ENCODE data around the gene POLR2H. TPM values are rescaled to one million over a fixed set of nuclear protein-coding genes. Genes with fewer than 3 reads are reported as not detected.

The POLR2H gene
- 62.1 TPM for total RNA-seq

DNA sequence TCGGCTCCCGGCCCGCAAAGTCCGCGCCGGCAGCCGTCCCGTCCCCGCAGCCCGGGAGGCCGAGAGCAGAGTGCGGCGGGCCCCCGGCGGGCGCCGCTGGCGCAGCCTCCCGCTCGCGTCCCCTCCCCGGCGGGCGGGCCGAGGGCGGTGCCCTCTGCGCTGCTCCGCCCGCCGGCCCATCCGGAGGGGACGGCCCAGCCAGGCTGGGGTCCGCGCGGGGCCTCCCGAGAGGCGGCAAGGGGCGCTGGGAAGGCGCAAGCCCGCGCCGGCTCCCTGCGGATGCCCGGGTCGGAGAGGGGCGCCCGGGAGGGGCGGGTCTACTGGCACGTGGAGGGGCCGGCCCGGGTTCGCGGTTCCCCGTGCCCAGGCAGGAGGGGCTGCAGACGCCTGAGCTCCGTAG, at the start of gene POLR2H, which contains the start of gene CLCN2:
Gene POLR2H (plus strand): TSS at position 179 of the 400 bp plus-strand sequence. CDS start 1,783 bp downstream, outside the sequence.
Gene CLCN2 (minus strand): TSS at position 74 of the 400 bp plus-strand sequence. CDS start 126 bp downstream, outside the sequence.

DNA sequence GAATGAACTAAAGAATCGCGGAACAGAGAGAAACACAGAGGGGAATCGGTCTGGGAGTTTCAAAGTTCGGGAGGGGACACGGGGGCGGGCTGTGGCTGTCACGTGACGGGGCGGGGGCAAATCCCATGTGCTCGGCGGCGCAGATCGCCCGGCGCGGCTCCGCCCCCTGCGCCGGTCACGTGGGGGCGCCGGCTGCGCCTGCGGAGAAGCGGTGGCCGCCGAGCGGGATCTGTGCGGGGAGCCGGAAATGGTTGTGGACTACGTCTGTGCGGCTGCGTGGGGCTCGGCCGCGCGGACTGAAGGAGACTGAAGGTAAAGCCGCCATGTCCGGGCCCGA, 47.2 kb upstream of the POLR2H start, which contains the start of gene EIF4G1:
Gene EIF4G1 (plus strand): TSS at position 244 of the 337 bp plus-strand sequence. CDS start 1,191 bp downstream, outside the sequence.

DNA sequence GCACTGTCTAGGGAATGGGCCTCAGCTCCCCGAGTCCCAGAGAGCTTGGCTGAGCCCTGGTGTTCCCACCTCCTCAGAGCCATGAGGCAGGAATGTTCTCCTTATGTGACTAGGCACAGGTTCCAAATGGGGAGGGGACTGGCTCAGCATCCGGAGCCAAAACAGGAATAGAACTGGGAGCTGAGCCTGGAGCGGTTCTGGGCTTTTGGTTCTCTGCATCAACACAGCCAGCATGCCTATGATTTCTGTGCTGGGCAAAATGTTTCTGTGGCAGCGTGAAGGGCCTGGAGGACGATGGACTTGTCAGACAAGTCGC, 24.2 kb upstream of the POLR2H start, which contains the start of gene FAM131A:
Gene FAM131A (plus strand): TSS at position 202 of the 316 bp plus-strand sequence. CDS start 31 bp downstream, at position 233.

GRCh38 chr3:184377882-184378445, 16.5 kb downstream of the POLR2H start, which contains the start of gene THPO:
THPO (minus strand) TSS chr3:184378207; CDS start chr3:184376259, 1,948 bp downstream.

GRCh38 chr3:184379358-184380184, 18.1 kb downstream of the POLR2H start, which contains the start of gene CHRD:
CHRD (plus strand) TSS chr3:184380054; CDS start chr3:184380319, 265 bp downstream.

Other genes starting within 250 kb of the POLR2H start
- 44.0 TPM for gene EIF2B5, start 226.4 kb upstream of the POLR2H start, total RNA-seq
- gene DVL3, start 206.3 kb upstream of the POLR2H start, total RNA-seq: 66.6 TPM
- 273 TPM for gene AP2M1, start 186.9 kb upstream of the POLR2H start, total RNA-seq
- 60.0 TPM for gene ABCF3, start 175.5 kb upstream of the POLR2H start, total RNA-seq
- gene VWA5B2, start 132.1 kb upstream of the POLR2H start, total RNA-seq: 1.2 TPM
- 27.2 TPM for gene ALG3, start 112.7 kb upstream of the POLR2H start, total RNA-seq
- gene EEF1AKMT4, start 112.0 kb upstream of the POLR2H start, total RNA-seq: not detected
- 1.1 TPM for gene CAMK2N2, start 100.2 kb upstream of the POLR2H start, total RNA-seq
- gene ECE2, start 85.7 kb upstream of the POLR2H start, total RNA-seq: 2.0 TPM
- 236 TPM for gene PSMD2, start 62.5 kb upstream of the POLR2H start, total RNA-seq
- 155 TPM for gene EIF4G1, start 47.1 kb upstream of the POLR2H start, total RNA-seq
- gene FAM131A, start 24.1 kb upstream of the POLR2H start, total RNA-seq: 32.0 TPM
- gene CLCN2, start 105 bp upstream of the POLR2H start, total RNA-seq: 11.0 TPM
- not detected for gene THPO, start 16.5 kb downstream of the POLR2H start, total RNA-seq
- gene CHRD, start 18.3 kb downstream of the POLR2H start, total RNA-seq: 26.8 TPM
- 32.2 TPM for gene EPHB3, start 200.1 kb downstream of the POLR2H start, total RNA-seq

Measured in camera-type eye (tissue), 1 donor.